ENCODE measurements around the gene CHID1. TPM values are rescaled to one million over a fixed set of nuclear protein-coding genes. Genes with fewer than 3 reads are reported as not detected.

Gene CHID1
- total RNA-seq, 2 experiments from 2014 or later: 30.6 to 71.1 TPM

GRCh38 chr11:842370-843002 is 68.1 kb downstream of the CHID1 start, which contains the start of the genes POLR2L and TSPAN4:
TSS of gene POLR2L (minus strand) at chr11:842529. CDS start at chr11:842508, 21 bp downstream.
TSS of gene TSPAN4 (plus strand) at chr11:842852. CDS start at chr11:850305, 7,453 bp downstream.
- CTCF ChIA-PET (ENCODE audit: unreplicated experiment): interaction anchor here (0.5 to 0.6 kb wide), 2 partner anchors 436 to 603 kb away, joined by 3 read pairs; no protein-coding TSS in a partner anchor
- H3K36me3 ChIP-seq (ENCODE audit: insufficient read depth, low read length): peaks cover 31% of the 10 kb centered on the region
- peak within 1 kb of the TSS; percentile 89 for H3K4me3 ChIP-seq (ENCODE audit: low read depth, low read length, poor library complexity, severe bottlenecking)
- TF ChIP-seq CTCF (conservative IDR thresholded peaks at IDR 0.05; ENCODE audit: low read length) (no peak), EZH2phosphoT487 (IDR thresholded peaks at IDR 0.05; ENCODE audit: borderline replicate concordance, low read depth, low read length) (no peak)
- intact Hi-C loops (cut with micrococcal nuclease; ENCODE audit: unreplicated experiment): loop anchor here (2.0 kb wide), 1 partner anchor 34 kb away; the partner anchor contains the start of gene RPLP2
- POLR2A ChIA-PET: interaction anchor here (0.6 to 1.3 kb wide), 3 partner anchors 12 to 24 kb away, joined by 3 to 4 read pairs (median 4); partner anchors contain the start of gene PNPLA2
- peaks cover 18% of the 10 kb centered on the region for H3K79me2 ChIP-seq (ENCODE audit: insufficient read depth, low read depth, low read length)
- H4K20me1 ChIP-seq (ENCODE audit: insufficient read depth, low read length): peaks cover 10% of the 10 kb centered on the region; the same call in 1 of the 2 replicates
- H3K9me3 ChIP-seq (ENCODE audit: low read length): no peaks in the 10 kb centered on the region
- no TSS peak for BruUV-seq (replicated peaks)
- H3K4me1 ChIP-seq (ENCODE audit: insufficient read depth, low read length, poor library complexity, severe bottlenecking): peaks cover 26% of the 10 kb centered on the region
- peak within 1 kb of the TSS; percentile 83 for H3K4me2 ChIP-seq (ENCODE audit: low read length)
- DNase-seq (ENCODE audit: low spot score): peak; percentile 95
- H2AFZ ChIP-seq (ENCODE audit: low read length): peak within 1 kb of the TSS; percentile 57
- H3K27ac ChIP-seq (ENCODE audit: low read depth, low read length, poor library complexity, severe bottlenecking): peak within 1 kb of the TSS; percentile 54
- no peaks in the 10 kb centered on the region for H3K9me2 ChIP-seq (ENCODE audit: insufficient read depth, low read length)

- Histone ChIP-seq H3K27ac (ENCODE audit: low read depth, low read length, poor library complexity, severe bottlenecking) (peak overlapping the region; percentile 54), H3K79me2 (ENCODE audit: insufficient read depth, low read depth, low read length) (peaks cover 18% of the 10 kb centered on the region), H3K4me2 (ENCODE audit: low read length) (peak overlapping the region; percentile 83), H3K9me3 (ENCODE audit: low read length) (no peaks in the 10 kb centered on the region), H3K36me3 (ENCODE audit: insufficient read depth, low read length) (peaks cover 33% of the 10 kb centered on the region), H3K4me3 (ENCODE audit: low read depth, low read length, poor library complexity, severe bottlenecking) (peak overlapping the region; percentile 89), H3K9me2 (ENCODE audit: insufficient read depth, low read length) (no peaks in the 10 kb centered on the region), H2AFZ (ENCODE audit: low read length) (peak overlapping the region; percentile 57; the same call in 1 of the 2 replicates), H3K4me1 (ENCODE audit: insufficient read depth, low read length, poor library complexity, severe bottlenecking) (peaks cover 26% of the 10 kb centered on the region), H4K20me1 (ENCODE audit: insufficient read depth, low read length) (peaks cover 10% of the 10 kb centered on the region; the same call in 1 of the 2 replicates)
- DNase-seq (ENCODE audit: low spot score): no peak
- TF ChIP-seq EZH2phosphoT487 (IDR thresholded peaks at IDR 0.05; ENCODE audit: borderline replicate concordance, low read depth, low read length) (no peak), CTCF (conservative IDR thresholded peaks at IDR 0.05; ENCODE audit: low read length) (no peak)
- intact Hi-C loops (cut with micrococcal nuclease; ENCODE audit: unreplicated experiment): loop anchor here (2.0 kb wide), 1 partner anchor 33 kb away; the partner anchor contains the start of gene RPLP2
- ChIA-PET CTCF (ENCODE audit: unreplicated experiment) (interaction anchor here (0.5 kb wide), 1 partner anchor 604 kb away, joined by 3 read pairs; no protein-coding TSS in a partner anchor), POLR2A (interaction anchor here (1.1 kb wide), 1 partner anchor 9 kb away, joined by 3 read pairs; no protein-coding TSS in a partner anchor)
- BruUV-seq (replicated peaks): TSS peak; percentile 78
These were observed 68.6 kb downstream of the CHID1 start for GRCh38 chr11:841981-842369.

All from OCI-LY7 (cell line).